Retinal pigment epithelial cell (primary cell): ENCODE measurements around the gene TNPO1.

Source experiments
- DNase-seq: peaks from one replicate; pipeline ENCODE4 v3.0.0-alpha.2; 2010; ENCODE audit warnings: low read depth
- H3K4me3 ChIP-seq: 2 replicates; pipeline ENCODE4 v1.5.1; 2011; ENCODE audit warnings: mild to moderate bottlenecking, low read length, control low read depth, moderate library complexity
- CTCF ChIP-seq: conservative IDR thresholded peaks from 2 replicates; pipeline ENCODE4 v1.5.1; 2011; ENCODE audit warnings: low read depth, low read length, control low read depth, inconsistent platforms

The TNPO1 gene

GRCh38 chr5:72850113-72850512 lies 33.7 kb downstream of the TNPO1 start:
- H3K4me3 ChIP-seq, result peak overlapping the region; percentile 82
- TF ChIP-seq CTCF, result no peak
- DNase-seq, result no peak

- no peak for DNase-seq
- no peak overlapping the region for H3K4me3 ChIP-seq
- no peak for TF ChIP-seq CTCF
These were observed 35.9 kb downstream of the TNPO1 start for GRCh38 chr5:72852356-72852755.

- no peak for TF ChIP-seq CTCF
- DNase-seq, result no peak
- H3K4me3 ChIP-seq, result no peak overlapping the region
These were observed 38.0 kb downstream of the TNPO1 start for GRCh38 chr5:72854419-72854818.

- no peak for TF ChIP-seq CTCF
- no peak for DNase-seq
- no peak overlapping the region for H3K4me3 ChIP-seq
These were observed 39.4 kb downstream of the TNPO1 start for GRCh38 chr5:72855821-72856220.

- no peak for TF ChIP-seq CTCF
- DNase-seq, result no peak
- H3K4me3 ChIP-seq, result no peak overlapping the region
These were observed 40.9 kb downstream of the TNPO1 start for GRCh38 chr5:72857396-72857795.

- no peak for DNase-seq
- H3K4me3 ChIP-seq, result no peak overlapping the region
- no peak for TF ChIP-seq CTCF
These were observed 42.7 kb downstream of the TNPO1 start for GRCh38 chr5:72859127-72859526.

- DNase-seq, result peak; percentile 49
- H3K4me3 ChIP-seq, result no peak overlapping the region
- TF ChIP-seq CTCF, result no peak
These were observed 44.0 kb downstream of the TNPO1 start for GRCh38 chr5:72860499-72860898.
